Duodenal mucosa (tissue), 2 donors: ENCODE data around the gene M1AP.

ENCODE experiments used
- H3K27ac ChIP-seq: one replicate; pipeline ENCODE4 v1.7.0; 2013; ENCODE audit warnings: low read depth, low read length
- H3K27me3 ChIP-seq, 2 donors: one replicate each; pipeline ENCODE4 v1.7.0; 2013; ENCODE audit warnings: low read length in 2 of 2, control low read depth in 1 of 2; ENCODE audit not compliant: insufficient read depth in 2 of 2, control insufficient read depth in 1 of 2
- H3K36me3 ChIP-seq, 2 donors: one replicate each; pipeline ENCODE4 v1.7.0; 2013; ENCODE audit warnings: low read length in 2 of 2, control low read depth in 1 of 2; ENCODE audit not compliant: insufficient read depth in 2 of 2, control insufficient read depth in 1 of 2
- H3K4me1 ChIP-seq, 2 donors: one replicate each; pipeline ENCODE4 v1.7.0; 2013; ENCODE audit warnings: low read length in 2 of 2, control low read depth in 1 of 2; ENCODE audit not compliant: insufficient read depth in 2 of 2, control insufficient read depth in 1 of 2
- H3K4me3 ChIP-seq, 2 donors: one replicate each; pipeline ENCODE4 v1.7.0; 2013; ENCODE audit warnings: low read length in 2 of 2, low read depth in 1 of 2
- H3K9ac ChIP-seq, 2 donors: one replicate each; pipeline ENCODE4 v1.7.0; 2013; ENCODE audit warnings: low read length in 2 of 2, low read depth in 1 of 2
- H3K9me3 ChIP-seq, 2 donors: one replicate each; pipeline ENCODE4 v1.7.0; 2013; ENCODE audit warnings: low read length in 2 of 2, control low read depth in 1 of 2; ENCODE audit not compliant: control insufficient read depth in 1 of 2

Gene M1AP

DNA sequence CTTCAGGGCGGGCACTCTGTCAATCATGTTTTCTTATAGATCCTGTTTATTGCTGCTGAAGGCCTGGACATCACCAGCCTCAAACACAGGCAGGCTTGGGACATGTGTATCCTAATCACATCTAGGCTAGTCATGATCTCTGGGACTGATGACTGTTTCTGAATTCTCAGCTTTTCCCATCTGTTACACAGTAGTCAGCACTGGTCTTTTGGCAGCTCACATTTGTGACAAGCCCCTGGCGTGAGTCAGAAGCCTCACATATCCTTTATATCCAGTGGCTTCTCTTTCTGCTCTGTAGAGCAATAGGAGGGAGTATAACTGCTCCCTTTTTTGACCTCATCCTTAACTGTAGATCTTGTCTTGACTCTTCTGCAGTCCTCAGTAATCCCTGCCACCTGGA lies 10.4 kb upstream of the M1AP start:
- H3K4me1 ChIP-seq, result peaks cover 1 to 11% of the 10 kb centered on the region in 2 donors
- no peak overlapping the region for H3K4me3 ChIP-seq
- H3K36me3 ChIP-seq, result no peaks in the 10 kb centered on the region
- H3K9me3 ChIP-seq, result no peaks in the 10 kb centered on the region
- H3K9ac ChIP-seq, result no peak overlapping the region
- H3K27me3 ChIP-seq, result peaks cover 4 to 9% of the 10 kb centered on the region in 2 donors
- H3K27ac ChIP-seq, result no peak overlapping the region

DNA sequence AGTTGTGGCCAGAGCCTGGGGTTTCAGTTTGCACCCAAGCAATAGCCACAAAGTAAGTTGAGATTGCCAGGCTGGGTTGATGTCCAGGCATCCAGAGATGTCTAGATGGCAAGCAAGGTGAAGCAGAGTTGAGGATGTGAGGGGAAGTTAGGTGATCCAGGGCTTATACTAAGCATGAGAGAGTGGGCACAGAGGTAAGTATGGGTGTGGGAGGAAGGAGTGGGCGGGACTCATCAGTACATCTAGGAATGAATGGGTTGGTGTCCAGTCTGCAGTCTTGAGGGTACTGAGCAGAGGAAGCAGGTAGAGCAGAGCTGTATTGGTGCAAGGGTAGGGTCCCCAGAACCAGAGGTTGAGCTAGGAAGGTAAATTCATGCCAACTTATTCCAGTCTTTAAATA lies 7.4 kb upstream of the M1AP start:
- peaks cover 3 to 13% of the 10 kb centered on the region in 2 donors for H3K4me1 ChIP-seq
- H3K4me3 ChIP-seq, result no peak overlapping the region
- H3K36me3 ChIP-seq, result no peaks in the 10 kb centered on the region
- no peak overlapping the region for H3K27ac ChIP-seq
- peaks cover 4 to 9% of the 10 kb centered on the region in 2 donors for H3K27me3 ChIP-seq
- no peaks in the 10 kb centered on the region for H3K9me3 ChIP-seq
- H3K9ac ChIP-seq, result no peak overlapping the region

DNA sequence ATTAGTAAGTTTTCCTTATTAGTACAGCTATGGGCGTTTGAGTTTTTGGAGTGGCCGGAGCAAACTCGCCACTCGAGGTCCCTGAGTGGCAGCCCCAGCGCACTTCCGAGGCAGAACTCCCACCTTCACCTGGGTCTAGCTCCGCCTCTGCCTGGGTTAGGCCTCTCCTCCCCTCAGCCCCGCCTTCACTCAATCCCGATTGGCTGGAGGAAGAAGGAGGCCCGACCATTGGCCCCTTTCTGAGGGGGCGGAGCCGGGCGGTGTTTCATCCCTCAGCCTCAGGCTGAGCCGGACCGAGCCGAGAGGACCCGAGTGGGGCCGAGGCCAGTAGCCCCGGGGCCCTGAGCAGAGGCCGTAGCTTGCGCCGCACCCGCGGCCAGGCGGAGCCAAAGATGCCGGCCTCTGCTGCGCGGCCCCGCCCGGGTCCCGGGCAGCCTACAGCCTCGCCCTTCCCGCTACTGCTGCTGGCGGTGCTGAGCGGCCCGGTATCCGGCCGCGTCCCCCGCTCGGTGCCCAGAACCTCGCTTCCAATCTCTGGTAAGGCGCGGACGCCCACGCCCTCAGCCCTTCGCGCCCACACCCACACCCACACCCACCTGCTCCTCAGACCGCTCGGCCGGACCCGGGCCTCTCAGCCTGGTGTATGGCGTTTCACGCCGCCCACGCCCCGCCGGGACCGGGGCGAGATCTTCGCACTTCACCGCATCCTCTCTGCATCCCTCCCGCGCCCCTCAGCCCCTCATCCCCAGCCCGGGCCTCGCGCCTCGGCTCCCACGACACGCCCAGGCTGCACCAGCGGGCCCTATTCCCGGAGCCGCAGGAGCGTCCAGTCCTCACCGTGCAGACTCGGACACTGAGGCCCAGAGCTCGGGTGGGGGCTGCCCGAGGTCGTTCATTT lies 6.1 kb upstream of the M1AP start, which contains the start of gene SEMA4F:
Gene SEMA4F (plus strand): TSS at position 263 of the 898 bp plus-strand sequence. CDS start 130 bp downstream, at position 393.
- Histone ChIP-seq H3K36me3 (no peaks in the 10 kb centered on the region), H3K27ac (no peak within 1 kb of the TSS), H3K9ac (peak within 1 kb of the TSS; percentile 67)

DNA sequence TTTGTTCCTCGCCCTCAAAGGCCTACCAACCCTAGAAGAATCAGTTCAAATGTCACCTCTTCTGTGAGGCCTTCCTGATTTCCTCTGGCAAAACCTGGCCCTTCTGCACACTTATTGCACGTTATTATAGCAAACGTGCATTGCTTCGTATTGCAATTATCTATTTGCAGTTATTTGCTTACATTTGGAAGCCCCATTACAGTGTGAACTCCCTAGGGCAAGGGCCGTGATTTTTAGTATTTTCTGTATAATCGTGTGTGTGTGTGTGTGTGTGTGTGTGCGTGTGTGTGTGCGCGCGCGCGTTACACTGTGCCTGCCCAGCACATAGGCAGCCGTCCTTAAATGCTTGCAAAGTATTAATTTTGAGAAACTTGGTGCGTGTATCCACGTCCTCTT lies 5.5 kb upstream of the M1AP start:
- H3K4me3 ChIP-seq, result peak overlapping the region; percentile 71 to 76
- H3K27ac ChIP-seq, result no peak overlapping the region
- peak overlapping the region; percentile 48 to 52 for H3K9ac ChIP-seq
- H3K9me3 ChIP-seq, result no peaks in the 10 kb centered on the region
- peaks cover 3 to 13% of the 10 kb centered on the region in 2 donors for H3K4me1 ChIP-seq
- peaks cover 4 to 17% of the 10 kb centered on the region in 2 donors for H3K27me3 ChIP-seq
- H3K36me3 ChIP-seq, result no peaks in the 10 kb centered on the region

More for the DNA sequence above, 6.1 kb upstream of the M1AP start, which contains the start of gene SEMA4F:
- Histone ChIP-seq H3K27me3 (peaks cover 4 to 14% of the 10 kb centered on the region in 2 donors), H3K4me3 (peak within 1 kb of the TSS; percentile 71 to 76), H3K4me1 (peaks cover 3 to 13% of the 10 kb centered on the region in 2 donors), H3K9me3 (no peaks in the 10 kb centered on the region)

DNA sequence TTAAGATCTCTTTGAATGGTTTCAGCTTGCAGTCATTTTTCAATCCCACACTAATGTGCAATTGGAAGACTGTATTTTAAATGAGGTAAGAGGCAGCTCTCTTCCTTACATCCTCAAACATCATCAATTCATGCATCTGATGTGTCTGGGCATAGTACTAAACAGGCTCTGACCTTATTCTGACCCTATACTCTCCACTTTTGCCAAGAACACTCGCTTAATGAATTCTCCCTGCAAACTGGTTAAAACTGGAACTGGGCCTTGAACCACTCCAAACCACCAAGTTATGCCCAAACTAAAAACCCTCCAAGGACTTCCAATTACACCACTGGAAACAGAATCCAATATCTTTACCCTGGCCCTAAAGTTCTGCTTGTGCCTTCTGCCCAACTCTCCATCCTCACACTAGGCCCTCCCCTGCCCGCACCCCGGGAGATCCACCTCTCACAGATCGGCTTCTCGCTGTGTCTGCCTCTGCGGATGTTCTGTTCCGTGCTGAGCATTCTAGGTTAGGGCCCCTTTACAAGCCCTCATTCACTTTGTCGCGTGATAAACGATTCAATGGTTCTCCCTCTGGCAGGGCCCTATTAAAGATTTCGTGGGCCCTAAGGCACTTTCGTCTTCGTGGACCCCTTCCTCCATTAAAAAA lies 1.2 kb downstream of the M1AP start:
- peaks cover 4 to 13% of the 10 kb centered on the region in 2 donors for H3K27me3 ChIP-seq
- H3K9me3 ChIP-seq, result no peaks in the 10 kb centered on the region
- H3K4me1 ChIP-seq, result no peaks in the 10 kb centered on the region
- no peaks in the 10 kb centered on the region for H3K36me3 ChIP-seq
- no peak overlapping the region for H3K4me3 ChIP-seq
- no peak overlapping the region for H3K27ac ChIP-seq
- no peak overlapping the region for H3K9ac ChIP-seq

DNA sequence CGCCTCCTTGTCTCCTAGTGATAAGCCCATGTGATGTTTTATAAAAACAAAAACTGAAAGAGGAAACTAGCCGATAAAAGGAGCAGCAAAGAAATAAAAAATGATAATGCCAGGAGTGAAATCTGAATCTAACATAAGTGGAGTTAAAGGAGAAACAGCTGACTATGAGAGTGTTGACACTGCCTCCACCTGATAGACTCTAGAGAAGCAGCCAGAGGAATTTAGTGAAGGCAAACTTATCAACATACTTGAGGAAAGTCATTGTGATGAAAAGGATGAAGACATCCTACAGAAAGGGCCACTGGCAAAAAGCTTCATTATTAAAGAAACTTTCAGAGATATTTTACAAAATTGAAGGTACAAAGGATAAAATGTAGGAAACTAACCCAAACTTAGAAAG lies 1.9 kb downstream of the M1AP start:
- Histone ChIP-seq H3K9me3 (no peaks in the 10 kb centered on the region), H3K27me3 (peaks cover 4 to 15% of the 10 kb centered on the region in 2 donors), H3K27ac (no peak overlapping the region), H3K36me3 (no peaks in the 10 kb centered on the region), H3K4me1 (no peaks in the 10 kb centered on the region), H3K9ac (no peak overlapping the region), H3K4me3 (no peak overlapping the region)

DNA sequence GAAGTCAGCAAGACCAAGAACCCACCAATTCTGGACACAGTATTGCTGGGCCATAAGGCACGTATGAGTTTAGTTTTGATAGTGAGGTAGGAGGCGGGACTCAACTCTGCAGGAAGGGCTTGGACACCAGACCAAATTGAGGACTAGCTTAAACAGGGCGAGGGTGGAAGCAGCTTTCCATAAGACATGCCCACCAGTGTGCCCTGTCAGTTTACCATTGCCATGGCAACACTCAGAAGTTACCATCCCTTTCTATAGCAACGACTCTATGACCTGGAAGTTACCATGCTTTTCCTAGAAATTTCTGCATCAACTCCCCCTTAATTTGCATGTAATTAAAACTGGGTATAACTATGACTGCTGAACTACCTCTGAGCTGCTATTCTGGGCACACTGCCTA lies 2.8 kb downstream of the M1AP start:
- Histone ChIP-seq H3K27ac (no peak overlapping the region), H3K4me1 (no peaks in the 10 kb centered on the region), H3K36me3 (no peaks in the 10 kb centered on the region), H3K9ac (no peak overlapping the region), H3K9me3 (no peaks in the 10 kb centered on the region), H3K4me3 (no peak overlapping the region), H3K27me3 (peaks cover 4 to 16% of the 10 kb centered on the region in 2 donors)

DNA sequence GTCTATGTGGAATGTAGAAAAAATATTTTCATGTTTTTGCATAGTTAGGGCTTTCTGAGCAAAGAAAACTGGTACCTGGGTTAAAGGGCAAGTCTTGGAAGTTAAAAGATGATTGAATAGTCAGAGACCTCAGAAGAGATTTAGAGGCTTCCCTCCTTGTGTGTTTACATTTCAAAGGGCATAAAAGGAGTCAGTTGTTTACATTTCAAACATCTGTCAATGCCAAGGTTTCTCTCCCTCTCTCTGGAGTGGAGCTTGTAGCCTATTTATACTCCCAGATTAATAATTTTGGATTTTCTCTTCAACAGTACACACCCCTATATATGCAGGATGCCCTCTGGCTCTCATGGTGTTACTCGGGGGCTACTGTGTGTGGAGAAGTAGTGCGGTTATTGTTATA lies 8.6 kb downstream of the M1AP start:
- no peaks in the 10 kb centered on the region for H3K4me1 ChIP-seq
- no peak overlapping the region for H3K4me3 ChIP-seq
- peaks cover 2 to 6% of the 10 kb centered on the region in 2 donors for H3K27me3 ChIP-seq
- H3K9me3 ChIP-seq, result no peaks in the 10 kb centered on the region
- H3K27ac ChIP-seq, result no peak overlapping the region
- no peak overlapping the region for H3K9ac ChIP-seq
- H3K36me3 ChIP-seq, result no peaks in the 10 kb centered on the region

DNA sequence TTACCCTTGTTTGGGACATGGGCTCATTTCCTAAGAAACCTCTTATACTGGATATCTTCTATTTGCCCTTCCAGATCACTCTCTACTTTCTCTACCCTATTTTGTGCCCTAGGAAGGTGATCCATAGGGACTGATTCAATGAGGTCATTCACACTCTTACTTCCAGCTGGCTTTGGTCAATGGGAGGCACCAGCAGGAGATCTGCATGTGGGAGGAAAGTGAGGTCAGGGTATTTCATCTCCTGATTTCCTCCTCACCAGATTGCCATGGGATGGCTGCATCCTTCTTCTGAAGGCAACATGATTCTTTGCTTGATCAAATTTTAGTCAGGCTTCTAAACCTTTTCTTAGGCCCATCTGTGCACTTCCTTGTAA lies 15.2 kb downstream of the M1AP start:
- no peaks in the 10 kb centered on the region for H3K9me3 ChIP-seq
- H3K27me3 ChIP-seq, result no peaks in the 10 kb centered on the region
- no peak overlapping the region for H3K9ac ChIP-seq
- H3K4me1 ChIP-seq, result no peaks in the 10 kb centered on the region
- H3K27ac ChIP-seq, result no peak overlapping the region
- H3K36me3 ChIP-seq, result no peaks in the 10 kb centered on the region
- H3K4me3 ChIP-seq, result no peak overlapping the region

DNA sequence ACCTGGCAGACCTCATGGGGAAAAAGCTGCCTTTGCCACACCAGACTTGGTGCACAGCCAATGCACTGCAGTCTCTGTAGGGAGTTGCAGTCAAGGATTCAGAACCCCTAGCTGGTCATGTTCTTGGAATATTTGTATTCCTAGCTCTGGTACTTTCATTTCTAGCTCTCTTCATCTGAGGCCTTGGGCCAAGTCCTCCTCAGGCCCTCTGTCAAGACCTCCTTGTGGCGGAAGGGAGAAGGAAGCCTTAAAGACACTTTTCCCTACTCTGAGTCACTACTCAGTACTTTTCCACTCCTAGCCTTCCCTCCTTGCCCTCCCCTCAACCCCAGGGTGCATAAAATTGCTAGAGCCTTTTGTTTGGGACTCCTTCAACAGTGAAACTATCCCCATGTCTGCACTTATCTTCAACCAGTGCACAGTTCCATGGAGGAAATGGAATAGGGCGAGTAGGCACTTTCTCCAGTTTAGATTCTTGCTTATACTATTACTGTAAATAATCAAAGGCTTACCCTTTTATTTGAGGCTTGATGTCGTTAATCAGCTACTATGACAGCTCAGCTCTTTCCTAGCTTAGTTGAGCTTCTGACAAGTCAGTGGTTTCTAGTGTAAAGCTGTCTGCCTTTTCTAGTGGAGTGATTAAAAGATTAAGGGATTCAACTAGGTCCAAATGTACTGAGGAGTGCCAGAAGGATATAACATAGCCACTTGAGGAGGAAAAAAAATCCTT lies 15.8 kb downstream of the M1AP start:
- Histone ChIP-seq H3K27me3 (no peaks in the 10 kb centered on the region), H3K27ac (no peak overlapping the region), H3K9me3 (no peaks in the 10 kb centered on the region), H3K9ac (no peak overlapping the region), H3K4me3 (no peak overlapping the region), H3K4me1 (no peaks in the 10 kb centered on the region), H3K36me3 (no peaks in the 10 kb centered on the region)
